Smooth muscle cell of the umbilical artery (primary cell): ENCODE data around the gene CCDC191. TPM values are rescaled to one million over a fixed set of nuclear protein-coding genes. Genes with fewer than 3 reads are reported as not detected.

ENCODE experiments used
- total RNA-seq: library from RNA; depleted of rRNA; stranded (reverse); fragments of >200 nt; gene quantifications from 2 replicates; pipeline ENCODE4 v1.2.3, GENCODE V29; 2014

CCDC191 gene, protein sequence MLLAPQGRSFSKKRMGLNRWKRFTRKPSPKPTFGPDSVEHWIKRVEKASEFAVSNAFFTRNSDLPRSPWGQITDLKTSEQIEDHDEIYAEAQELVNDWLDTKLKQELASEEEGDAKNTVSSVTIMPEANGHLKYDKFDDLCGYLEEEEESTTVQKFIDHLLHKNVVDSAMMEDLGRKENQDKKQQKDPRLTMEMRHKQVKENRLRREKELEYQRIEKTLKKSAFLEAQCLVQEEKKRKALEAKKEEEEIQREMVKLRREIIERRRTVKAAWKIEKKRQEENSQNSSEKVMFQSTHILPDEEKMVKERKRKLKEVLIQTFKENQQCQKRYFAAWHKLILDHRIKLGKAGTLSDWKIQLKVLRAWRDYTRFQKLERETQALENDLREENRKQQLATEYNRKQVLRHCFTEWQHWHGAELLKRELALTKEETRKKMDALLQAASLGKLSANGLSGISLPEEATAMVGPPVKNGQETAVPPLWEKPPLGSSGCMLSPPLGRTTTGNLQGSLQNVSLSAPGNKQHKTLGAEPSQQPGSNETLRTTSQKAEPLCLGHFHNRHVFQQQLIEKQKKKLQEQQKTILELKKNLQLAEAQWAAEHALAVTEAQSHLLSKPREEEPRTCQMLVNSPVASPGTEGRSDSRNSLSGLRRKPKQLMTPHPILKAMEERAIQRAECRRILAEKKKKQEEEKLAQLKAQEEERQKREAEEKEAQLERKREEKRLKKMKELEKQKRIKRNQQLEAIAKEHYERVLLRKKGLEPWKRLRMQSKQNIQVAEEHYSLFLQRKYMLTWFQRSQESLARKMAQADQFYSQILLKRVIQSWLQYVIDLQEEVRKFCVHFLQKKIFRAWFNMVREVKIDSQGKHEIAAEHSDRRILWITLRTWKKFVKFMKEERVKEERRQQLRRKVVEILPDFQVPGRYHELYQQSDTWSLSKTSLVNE
- 1.2 and 2.3 TPM in 2 replicates for total RNA-seq

DNA sequence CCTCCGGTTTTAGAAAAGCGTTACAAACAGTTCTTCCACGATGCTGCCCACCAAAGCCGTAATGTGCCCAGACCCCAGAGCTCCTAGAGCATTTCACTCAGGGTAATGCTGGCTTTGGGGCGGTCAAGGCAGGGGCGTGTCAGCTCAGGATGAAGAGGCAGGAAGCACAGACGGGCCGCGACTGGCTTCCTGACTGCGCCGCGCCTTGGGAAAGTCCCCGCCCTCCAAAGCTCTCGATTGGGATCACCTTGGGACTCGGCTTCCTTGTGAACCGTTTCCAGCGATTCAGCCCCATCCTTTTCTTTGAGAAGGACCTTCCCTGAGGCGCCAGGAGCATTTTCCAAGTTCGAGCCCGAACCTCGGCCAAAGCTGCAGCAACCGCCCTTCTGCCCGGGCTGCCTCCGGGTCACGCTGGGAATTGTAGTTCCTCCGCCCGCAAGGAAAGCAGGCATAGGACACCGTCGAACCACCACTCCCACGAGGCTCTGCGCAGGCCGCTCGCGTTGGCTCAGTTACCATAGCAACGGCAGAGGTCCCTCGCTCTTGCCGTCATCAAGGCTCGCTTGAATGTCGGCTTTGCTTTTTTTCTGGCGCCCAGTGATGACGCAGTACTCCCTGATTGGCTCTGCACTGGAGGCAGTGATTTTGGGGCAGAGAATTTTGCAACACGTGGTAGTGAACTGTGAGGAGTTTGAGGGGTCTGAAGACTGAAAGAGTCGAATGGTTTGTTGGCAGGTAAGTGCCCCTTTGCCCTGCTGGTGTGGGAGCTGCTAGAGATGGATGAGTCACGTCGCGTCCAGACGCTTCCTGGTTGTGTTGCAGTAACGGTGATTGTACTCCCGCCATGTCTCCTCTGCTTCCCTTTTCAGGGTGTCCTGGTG, at the start of gene CCDC191, which contains the start of gene QTRT2:
Gene CCDC191, minus strand, starts transcription at position 397 of the 881 bp plus-strand sequence. Its CDS starts 60 bp downstream, at position 337.
Gene QTRT2, plus strand, starts transcription at position 608 of the 881 bp plus-strand sequence. CDS start 8,521 bp downstream, outside the sequence.

DNA sequence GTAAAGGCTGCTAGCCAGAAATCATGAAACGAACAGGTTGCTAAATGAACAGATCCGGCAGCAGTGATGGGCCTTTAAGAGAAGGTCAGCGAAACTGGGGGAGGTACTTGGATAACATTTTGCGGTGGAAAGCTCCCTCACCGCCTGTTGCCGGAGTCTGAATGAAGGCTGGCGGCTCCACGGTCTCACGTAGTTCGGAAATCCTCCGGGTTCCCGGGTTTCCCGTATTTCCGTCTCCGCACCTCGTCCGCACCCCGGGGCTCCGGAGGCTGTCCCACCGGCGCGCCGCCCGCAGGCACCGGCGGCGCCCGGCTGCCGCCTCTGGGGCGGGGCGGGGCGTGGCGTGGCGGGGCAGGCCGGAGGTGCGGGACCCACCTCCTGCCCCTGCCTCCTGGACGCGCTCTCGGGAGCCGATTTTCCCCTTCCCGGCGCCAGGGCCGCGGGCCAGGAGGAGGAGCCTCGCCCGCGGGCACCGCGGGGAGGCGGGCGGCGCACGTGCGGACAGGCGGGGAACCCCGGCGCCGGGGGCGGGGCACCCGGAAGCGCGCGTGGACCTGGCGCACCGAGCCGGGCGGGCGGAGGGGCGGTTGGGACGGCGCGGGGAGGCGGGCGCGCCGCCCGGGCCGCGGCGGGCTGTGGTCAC, 108.8 kb downstream of the CCDC191 start, which contains the start of gene ZDHHC23:
Gene ZDHHC23, plus strand, starts transcription at position 642 of the 643 bp plus-strand sequence. CDS start 790 bp downstream, outside the sequence.

Other genes starting within 250 kb of the CCDC191 start
- 2.1 and 6.6 TPM in 2 replicates for gene GRAMD1C, start 217.7 kb downstream of the CCDC191 start, total RNA-seq
- 0.89 and 1.0 TPM in 2 replicates for gene ZDHHC23, start 108.5 kb downstream of the CCDC191 start, total RNA-seq
- 17.8 and 20.6 TPM in 2 replicates for gene QTRT2, start 211 bp upstream of the CCDC191 start, total RNA-seq
- not detected in 2 replicates for gene DRD3, start 122.5 kb upstream of the CCDC191 start, total RNA-seq
- gene ZNF80, start 181.1 kb upstream of the CCDC191 start, total RNA-seq = not detected in 2 replicates
- not detected in 2 replicates for gene TIGIT, start 237.5 kb upstream of the CCDC191 start, total RNA-seq